GM19240 (cell line): Measurements from ENCODE around the gene CLSTN2.

Experiments used
- DNase-seq: peaks from one replicate; pipeline ENCODE4 v3.0.0; 2011; ENCODE audit warnings: low spot score; ENCODE audit not compliant: insufficient read length

The CLSTN2 gene

GRCh38 chr3:140334132-140334929 is 399.3 kb downstream of the CLSTN2 start:
- no peak for DNase-seq

GRCh38 chr3:140336465-140336864 is 401.5 kb downstream of the CLSTN2 start:
- no peak for DNase-seq

DNA sequence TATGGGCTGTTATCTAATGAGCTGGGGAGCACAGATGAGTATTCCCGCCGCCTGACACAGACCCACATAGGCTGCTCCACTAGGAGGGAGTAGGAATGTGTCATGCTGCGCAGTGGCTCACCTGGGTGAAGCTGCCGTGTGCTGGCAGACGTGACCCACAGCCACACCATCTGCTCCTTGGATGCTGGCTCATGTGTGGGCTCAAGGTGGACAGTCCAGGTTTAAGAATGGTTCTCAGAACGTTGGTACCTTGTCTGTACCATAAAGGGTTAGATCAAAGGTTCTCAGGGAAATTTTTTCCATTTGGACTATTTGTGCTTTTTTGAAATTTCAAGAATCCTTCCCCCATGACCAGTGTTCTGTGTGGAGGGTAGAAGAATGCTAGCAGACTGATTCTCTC is 403.9 kb downstream of the CLSTN2 start:
- no peak for DNase-seq

DNA sequence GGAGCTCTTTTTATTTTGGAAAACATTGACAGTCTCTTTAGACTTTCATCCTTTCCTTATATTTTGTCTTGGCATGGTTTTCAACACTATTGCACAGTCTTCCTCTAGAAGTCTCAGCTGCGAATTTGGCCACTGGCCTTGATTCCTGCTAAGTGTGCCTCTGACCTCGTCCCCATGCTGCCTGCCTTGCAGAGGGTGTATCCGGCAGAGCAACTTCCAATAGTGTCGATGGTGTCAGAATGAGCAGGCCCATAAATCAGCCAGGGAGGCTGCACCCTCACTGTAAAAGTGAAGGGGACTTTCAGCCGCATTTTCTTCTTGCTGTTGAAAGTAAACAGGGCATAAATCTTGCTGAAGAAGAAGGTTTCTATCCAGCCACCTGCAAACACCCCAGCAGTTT is 406.2 kb downstream of the CLSTN2 start:
- no peak for DNase-seq

DNA sequence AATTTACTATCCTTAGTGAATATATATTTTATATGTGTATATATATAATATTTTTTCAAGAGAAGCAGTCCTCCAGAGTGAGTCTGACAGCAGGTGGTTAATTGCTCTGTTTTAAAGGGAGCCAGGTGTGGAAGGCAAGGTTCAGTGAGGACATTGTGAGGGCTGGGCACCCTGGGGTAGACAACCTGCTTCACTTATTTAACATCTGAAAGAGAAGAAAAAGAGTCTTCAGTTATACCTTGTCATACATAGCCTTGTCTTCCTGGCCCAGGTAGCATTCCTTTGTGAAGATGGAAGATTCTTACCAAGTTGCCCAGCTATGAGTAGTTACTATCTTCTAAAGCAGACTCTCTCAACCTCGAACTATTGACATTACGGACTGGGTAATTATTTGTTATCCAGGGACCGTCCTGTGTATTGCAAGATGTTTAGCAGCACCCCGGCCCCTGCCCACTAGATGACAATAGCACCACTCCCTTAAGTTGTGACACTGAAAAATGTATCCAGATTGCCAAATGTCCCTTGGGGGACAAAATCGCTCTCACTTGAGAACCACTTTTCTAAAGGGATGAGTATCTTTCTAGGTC is 406.9 kb downstream of the CLSTN2 start:
- no peak for DNase-seq

DNA sequence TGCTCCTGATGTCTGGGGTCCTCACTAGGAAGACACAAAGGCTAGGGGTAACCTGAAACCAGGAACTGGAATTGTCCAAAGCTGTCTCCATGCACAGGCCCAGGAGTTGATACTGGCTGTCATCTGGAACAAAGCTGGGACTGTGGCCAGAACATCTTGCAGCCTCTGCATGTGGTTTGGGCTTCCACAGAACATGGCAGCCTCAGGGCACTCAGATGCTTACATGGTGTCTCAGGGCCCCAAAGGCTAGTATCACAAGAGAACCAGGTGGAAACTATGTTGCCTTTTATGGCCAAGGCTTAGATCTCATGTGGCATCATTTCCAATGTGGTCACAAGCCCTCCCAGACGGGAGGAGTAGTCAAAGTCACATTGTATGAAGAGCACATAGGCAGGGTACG is 407.7 kb downstream of the CLSTN2 start:
- no peak for DNase-seq

DNA sequence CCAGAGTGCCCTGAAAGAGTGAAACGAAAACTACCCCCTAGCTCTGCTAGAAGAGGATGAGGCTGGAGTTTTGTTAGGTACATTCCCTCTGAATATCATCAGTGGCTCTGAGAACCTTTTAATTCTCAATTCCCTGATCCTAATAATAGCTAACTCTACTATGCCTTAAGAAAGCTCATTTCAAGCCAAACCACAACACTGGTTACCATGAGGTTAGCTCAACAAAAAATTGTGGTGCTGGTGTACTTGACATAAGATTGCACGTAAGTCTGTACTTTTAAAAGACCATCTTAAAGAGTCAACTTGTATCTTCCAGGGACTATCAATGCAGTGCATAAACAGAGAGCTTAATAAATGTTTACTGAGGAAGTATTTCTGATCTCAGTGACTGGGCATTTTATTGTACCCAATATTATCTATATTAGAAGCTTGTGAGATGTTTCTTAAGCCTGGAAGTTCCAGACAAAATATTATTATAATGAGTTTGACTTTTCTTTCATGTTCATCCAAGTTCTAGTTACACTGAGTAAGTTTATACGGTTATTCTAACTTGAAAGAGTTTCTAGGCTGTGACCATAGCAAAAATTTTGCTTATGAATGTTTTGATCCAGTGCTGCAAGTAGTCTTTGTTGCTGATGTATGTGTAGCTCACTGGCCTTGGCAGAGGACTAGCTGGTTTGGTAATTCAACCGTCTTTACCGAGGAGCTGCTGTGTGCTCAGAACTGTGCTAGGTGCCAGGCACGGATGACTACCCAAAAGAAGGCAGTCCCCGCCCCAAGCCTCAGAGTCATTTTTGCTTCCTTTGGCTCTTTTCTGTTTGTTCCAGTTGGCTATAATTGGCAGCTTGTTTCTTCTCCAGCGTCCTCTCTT is 408.5 kb downstream of the CLSTN2 start:
- no peak for DNase-seq

GRCh38 chr3:140344082-140344454 is 409.1 kb downstream of the CLSTN2 start:
- no peak for DNase-seq

DNA sequence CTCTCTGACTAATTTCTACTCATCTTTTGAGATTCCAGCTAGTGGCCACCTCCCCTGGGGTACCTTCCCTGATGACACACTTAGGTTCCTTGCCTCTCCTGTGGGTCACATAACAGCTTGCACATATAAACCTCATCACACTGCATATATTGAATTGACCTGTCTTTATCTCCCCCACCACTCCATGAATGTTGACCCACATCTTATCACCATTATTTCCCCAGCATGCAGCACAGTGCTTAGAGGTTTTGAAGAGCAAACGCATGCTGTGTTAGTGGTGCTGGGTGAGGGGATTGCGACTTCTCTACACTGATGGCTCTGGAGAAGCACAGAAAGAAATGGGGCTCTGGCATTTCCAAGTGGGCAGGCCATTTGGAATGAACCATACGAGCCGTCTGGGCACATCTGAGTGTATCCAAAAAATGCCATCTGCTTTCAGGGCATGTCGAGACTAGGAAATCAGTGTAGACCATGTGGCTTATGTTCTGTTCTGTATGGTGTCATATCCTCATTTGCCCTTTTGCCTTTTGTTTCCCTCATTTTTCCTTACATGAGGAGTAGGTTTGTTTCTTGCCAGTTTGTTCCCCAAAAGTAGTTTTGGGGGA is 409.7 kb downstream of the CLSTN2 start:
- no peak for DNase-seq

DNA sequence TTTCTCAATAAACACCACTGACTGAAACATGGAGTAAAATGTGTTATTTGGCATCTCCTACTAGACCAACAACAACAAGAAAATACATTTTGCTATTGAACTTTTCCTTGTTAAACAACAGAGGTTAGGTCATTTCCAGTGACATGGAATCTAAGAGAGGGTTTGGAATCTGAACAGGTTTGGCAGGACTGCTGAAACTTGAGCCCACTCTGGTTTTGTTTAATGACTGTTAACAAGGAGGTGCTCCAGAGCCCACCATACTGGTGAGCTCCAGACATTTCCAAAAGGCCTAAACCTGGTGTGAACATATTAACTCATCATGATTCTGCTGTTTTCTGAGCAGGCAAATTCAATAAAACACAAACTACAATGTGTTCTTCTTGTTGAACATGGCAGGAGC is 412.2 kb downstream of the CLSTN2 start:
- DNase-seq = no peak

DNA sequence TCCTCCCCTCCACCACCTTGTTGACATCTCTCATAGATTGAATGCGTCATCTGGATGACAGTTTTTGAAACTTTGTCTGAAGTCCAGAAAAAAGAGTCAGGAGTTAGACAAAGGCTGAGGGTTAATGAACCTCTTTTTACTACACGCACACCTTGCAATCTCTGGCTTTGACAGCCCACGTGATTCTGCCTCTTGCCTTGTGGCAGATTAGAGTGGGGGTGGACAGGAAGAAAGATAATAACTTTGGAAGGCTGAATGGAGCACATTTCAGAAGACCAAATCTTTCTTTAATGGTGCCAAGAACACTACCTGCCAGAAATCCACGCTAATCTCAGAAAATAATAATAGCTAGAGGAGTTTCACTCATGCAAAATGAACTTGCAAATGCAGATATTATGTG is 415.0 kb downstream of the CLSTN2 start:
- DNase-seq = no peak

GRCh38 chr3:140351466-140351865 is 416.5 kb downstream of the CLSTN2 start:
- DNase-seq = no peak

- no peak for DNase-seq
Measured at GRCh38 chr3:140355481-140355880, 420.5 kb downstream of the CLSTN2 start.

- no peak for DNase-seq
Measured at GRCh38 chr3:140358686-140359085, 423.7 kb downstream of the CLSTN2 start.

GRCh38 chr3:140359233-140359995 is 424.4 kb downstream of the CLSTN2 start:
- no peak for DNase-seq

DNA sequence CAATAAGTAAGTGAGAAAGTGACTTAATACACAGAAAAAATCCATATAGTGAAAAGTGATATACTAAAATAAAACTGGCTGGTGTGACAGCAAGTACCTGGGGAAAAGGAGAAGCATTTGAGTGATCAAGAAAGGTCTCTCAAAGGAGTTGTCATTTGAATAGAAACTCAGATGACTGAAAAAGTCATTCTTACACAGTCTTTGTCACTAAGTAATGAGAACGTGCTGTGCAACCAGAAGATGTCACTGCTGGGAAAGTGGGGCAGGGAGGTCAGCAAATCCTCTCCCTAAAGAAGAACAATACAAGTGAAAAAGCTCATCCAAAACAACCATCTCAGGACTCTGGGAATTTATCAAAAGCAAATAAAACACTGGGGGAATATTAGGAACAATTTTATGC is 425.3 kb downstream of the CLSTN2 start:
- no peak for DNase-seq

GRCh38 chr3:140363801-140364200 is 428.8 kb downstream of the CLSTN2 start:
- no peak for DNase-seq

GRCh38 chr3:140365872-140366697 is 431.1 kb downstream of the CLSTN2 start:
- no peak for DNase-seq

- DNase-seq = no peak
Measured at GRCh38 chr3:140368223-140368811, 433.3 kb downstream of the CLSTN2 start.

- DNase-seq = no peak
Measured at GRCh38 chr3:140370686-140371085, 435.7 kb downstream of the CLSTN2 start.
